ENCODE data around the gene RBMS3.

Gene RBMS3

GRCh38 chr3:29898171-29898965 lies 617.5 kb downstream of the RBMS3 start:
- DNase-seq, result no peak
- TF ChIP-seq GATA1 (IDR thresholded peaks at IDR 0.05; ENCODE audit: low read depth, low read length) (no peak), POLR2A (IDR thresholded peaks at IDR 0.05; ENCODE audit: low read length) (no peak)

- no peak for TF ChIP-seq POLR2A (IDR thresholded peaks at IDR 0.05; ENCODE audit: low read length)
- no peak for TF ChIP-seq GATA1 (IDR thresholded peaks at IDR 0.05; ENCODE audit: low read depth, low read length)
- no peak for DNase-seq
Measured at GRCh38 chr3:29899021-29899420, 618.1 kb downstream of the RBMS3 start.

DNA sequence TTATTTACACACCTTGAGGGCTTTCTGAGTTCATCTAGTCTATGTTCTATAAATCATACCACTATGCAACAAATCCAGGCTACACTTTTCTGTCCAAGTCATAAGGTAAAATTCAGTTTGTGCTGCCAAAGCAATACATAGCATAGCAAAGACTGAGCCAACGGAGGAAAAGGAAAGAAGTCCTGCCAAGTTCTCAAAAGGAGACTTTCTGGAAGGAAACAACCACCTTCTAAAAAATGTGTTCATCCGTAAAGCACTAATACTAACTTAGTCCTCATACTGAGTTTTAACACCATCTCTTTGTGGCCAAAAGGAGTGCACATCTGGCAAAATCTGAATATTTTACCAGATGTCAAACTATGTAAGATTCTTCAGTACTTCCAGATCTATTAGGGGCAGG lies 620.2 kb downstream of the RBMS3 start:
- DNase-seq, result no peak
- TF ChIP-seq GATA1 (IDR thresholded peaks at IDR 0.05; ENCODE audit: low read depth, low read length) (no peak), POLR2A (IDR thresholded peaks at IDR 0.05; ENCODE audit: low read length) (no peak)

DNA sequence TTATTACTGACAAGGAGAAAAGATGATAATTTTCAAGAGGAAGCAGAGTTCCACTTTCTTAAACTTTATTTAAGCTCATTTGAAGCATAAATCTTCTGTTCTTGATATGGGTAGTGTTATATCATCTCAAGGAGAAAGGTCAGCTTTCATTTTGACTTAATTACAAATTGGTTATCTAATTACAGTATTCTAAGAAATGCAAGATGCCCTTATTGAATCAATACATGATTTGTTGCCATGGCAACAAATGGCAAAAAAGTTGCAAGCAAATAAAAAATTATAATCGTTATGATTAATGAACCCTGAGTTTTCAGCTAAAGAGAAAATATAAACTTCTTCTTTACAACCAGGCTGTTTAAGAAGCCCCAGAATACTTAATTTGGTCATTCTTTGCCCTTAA lies 622.7 kb downstream of the RBMS3 start:
- no peak for TF ChIP-seq POLR2A (IDR thresholded peaks at IDR 0.05; ENCODE audit: low read length)
- no peak for TF ChIP-seq GATA1 (IDR thresholded peaks at IDR 0.05; ENCODE audit: low read depth, low read length)
- no peak for DNase-seq

DNA sequence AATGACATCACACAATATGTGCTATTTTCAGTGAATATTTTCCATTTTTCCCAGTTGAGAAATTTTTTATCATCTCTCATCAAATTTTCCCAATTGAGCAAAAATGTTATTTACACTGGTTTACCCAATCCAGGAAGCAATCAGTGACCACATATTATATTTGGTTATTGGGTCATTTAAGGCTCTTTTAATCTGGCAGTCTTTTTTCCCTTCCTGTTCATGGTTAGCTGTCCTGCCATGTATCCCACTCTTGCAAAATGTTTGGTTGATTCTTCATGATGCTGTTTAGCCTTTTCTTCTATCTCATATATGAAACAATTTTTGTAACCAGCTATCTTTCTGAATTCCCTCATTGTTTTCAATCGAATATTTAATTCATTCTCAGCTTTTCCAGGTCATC lies 626.0 kb downstream of the RBMS3 start:
- TF ChIP-seq GATA1 (IDR thresholded peaks at IDR 0.05; ENCODE audit: low read depth, low read length), result no peak
- no peak for TF ChIP-seq POLR2A (IDR thresholded peaks at IDR 0.05; ENCODE audit: low read length)
- no peak for DNase-seq

GRCh38 chr3:29912600-29913288 lies 631.9 kb downstream of the RBMS3 start:
- no peak for TF ChIP-seq POLR2A (IDR thresholded peaks at IDR 0.05; ENCODE audit: low read length)
- no peak for TF ChIP-seq GATA1 (IDR thresholded peaks at IDR 0.05; ENCODE audit: low read depth, low read length)
- DNase-seq, result no peak

GRCh38 chr3:29914861-29915524 lies 634.1 kb downstream of the RBMS3 start:
- DNase-seq, result no peak
- TF ChIP-seq POLR2A (IDR thresholded peaks at IDR 0.05; ENCODE audit: low read length), result no peak
- no peak for TF ChIP-seq GATA1 (IDR thresholded peaks at IDR 0.05; ENCODE audit: low read depth, low read length)

GRCh38 chr3:29919571-29919970 lies 638.7 kb downstream of the RBMS3 start:
- no peak for TF ChIP-seq POLR2A (IDR thresholded peaks at IDR 0.05; ENCODE audit: low read length)
- DNase-seq, result no peak

DNA sequence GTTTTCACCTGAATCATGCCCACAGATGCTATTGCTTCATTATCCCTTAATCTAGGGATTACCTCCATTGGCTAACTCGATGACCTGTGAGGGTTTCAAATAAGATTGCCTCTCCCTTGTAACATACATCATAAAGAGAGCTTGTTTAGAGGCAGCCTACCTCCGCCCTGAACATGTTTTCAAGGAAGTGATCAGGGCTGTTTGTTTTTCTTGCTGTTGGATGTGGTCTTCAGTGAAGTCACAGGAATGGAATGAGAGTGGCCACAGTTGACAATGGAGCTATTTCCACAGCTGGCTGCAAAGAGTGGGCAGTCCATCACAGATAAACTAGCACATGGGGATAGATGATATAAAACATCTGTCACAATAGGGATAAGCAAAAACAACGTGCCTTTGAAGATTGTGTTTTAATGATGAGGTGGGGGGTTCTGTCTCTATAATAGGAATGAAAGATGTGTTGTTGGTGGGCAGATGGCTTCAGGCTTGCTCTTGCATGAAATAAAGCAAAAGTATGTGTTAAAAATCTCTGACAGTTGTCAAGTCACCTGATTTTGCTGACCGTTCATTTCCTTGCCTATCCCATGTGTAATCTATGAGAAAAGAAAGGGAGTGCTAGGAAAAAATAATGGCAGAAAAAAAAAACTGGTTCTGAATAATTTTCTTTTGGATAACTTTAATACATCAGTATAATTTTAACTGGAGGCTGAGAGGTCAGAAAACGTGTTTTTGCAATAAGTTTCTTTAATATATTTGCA lies 642.3 kb downstream of the RBMS3 start:
- DNase-seq, result no peak
- TF ChIP-seq GATA1 (IDR thresholded peaks at IDR 0.05; ENCODE audit: low read depth, low read length) (no peak), POLR2A (IDR thresholded peaks at IDR 0.05; ENCODE audit: low read length) (no peak)

- DNase-seq, result no peak
Measured at GRCh38 chr3:29924783-29925561, 644.1 kb downstream of the RBMS3 start.

GRCh38 chr3:29926378-29926777 lies 645.5 kb downstream of the RBMS3 start:
- TF ChIP-seq POLR2A (IDR thresholded peaks at IDR 0.05; ENCODE audit: low read length) (no peak), GATA1 (IDR thresholded peaks at IDR 0.05; ENCODE audit: low read depth, low read length) (no peak)
- no peak for DNase-seq

More at GRCh38 chr3:29924783-29925561, 644.1 kb downstream of the RBMS3 start:
- TF ChIP-seq GATA1 (IDR thresholded peaks at IDR 0.05; ENCODE audit: low read depth, low read length), result no peak
- TF ChIP-seq POLR2A (IDR thresholded peaks at IDR 0.05; ENCODE audit: low read length), result no peak

DNA sequence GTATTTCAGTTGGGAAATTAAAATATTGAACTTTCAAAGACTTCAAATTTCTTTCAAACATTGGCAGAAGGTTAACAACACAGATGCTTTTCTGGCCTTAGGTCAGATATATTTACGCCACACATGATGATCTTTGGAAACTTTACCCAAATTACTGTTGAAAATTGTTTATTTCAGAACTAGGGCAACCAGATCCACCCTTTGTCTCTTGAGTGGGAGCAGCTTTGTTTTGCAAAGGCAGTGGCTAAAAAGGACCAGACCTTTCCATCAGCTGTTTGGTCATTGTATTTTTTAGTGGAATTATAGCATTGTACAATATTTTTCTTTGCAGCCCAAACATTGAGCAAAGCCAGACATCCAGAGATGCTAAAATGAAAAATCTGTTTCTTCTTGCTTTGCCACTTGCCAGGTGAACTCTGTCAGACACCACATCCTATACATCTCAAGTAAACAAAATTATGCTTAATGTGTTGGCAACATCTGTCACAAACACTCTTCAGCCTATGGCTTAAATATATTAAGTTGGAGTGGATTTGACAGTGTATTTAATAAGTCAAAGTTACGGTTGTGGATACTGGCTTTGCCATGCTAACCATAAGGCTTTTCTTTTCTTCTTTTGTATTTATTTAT lies 651.9 kb downstream of the RBMS3 start:
- no peak for TF ChIP-seq GATA1 (IDR thresholded peaks at IDR 0.05; ENCODE audit: low read depth, low read length)
- no peak for TF ChIP-seq POLR2A (IDR thresholded peaks at IDR 0.05; ENCODE audit: low read length)
- no peak for DNase-seq

Data from erythroblast (primary cell).